Measurements from ENCODE around the gene FGD4.

The FGD4 gene

DNA sequence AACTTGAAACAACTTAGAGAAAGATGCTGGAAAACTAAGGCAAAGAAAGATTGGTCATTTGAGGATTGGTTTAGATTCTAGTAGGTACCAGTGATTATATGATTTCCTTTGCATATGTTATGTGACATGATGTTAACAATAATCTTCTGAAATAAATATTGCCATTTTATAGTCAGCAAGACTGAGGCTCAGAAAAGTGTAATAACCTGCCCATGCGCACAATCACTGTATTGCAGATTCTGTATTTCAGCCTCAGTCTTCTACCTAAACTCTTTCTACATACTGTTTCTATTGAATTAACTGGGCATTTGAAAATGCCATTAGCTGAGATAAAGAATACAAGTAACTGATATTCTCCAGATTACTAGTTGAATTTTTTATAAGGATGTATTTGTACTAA, 61.3 kb downstream of the FGD4 start:
- DNase-seq = no peak

- DNase-seq = no peak
Observed at GRCh38 chr12:32462908-32463307, 63.5 kb downstream of the FGD4 start.

DNA sequence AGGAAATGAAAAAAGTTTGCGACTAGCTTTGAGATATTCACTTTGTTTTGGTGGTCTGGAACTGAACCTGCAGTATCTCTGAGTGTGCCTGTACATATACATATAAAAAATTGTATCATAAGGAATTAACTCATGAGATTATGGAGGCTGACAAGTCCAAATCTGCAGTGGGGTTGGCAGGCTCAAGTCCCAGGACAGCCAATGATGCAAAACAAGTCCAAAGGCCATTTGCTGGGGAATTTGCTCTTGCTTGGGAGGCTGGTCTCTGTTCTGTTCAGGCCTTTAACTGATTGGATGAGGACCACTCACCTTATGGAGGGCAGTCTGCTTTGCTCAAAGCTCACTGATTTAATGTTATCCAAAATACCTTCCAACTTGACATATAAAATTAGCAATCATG, 66.8 kb downstream of the FGD4 start:
- DNase-seq = no peak

DNA sequence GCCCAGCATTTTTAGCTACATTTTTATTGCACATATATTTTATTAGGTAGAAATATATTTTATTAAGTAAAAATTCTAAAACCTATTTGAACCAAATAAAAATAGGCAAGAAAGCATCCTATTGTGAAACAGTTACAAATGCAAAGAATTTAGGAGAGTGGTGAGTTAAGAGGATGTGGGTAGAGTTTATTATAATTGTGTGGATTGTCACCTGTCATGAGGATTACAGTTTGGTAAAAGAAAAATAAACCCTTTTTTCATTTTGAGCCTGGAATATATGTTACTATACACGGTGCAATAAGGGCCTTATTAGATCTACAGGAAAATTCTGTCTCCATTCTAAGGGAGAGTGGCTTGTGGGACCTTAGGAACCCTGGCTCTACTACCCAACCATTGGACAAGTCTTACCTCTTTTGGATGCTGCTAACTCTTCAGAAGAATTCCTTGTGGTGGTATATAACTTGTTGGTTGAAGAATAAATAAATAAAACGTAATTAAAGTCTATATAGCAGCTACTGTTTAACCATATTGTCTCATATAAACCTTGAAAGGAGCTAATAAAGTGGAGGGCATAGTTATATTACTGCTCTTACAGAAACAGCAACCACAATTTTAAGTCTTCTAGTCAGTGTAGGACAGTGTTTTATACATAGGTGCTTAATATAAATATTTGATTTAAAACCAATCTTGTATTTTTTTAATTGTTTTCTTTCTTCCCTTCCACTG, 67.8 kb downstream of the FGD4 start:
- DNase-seq = no peak

DNA sequence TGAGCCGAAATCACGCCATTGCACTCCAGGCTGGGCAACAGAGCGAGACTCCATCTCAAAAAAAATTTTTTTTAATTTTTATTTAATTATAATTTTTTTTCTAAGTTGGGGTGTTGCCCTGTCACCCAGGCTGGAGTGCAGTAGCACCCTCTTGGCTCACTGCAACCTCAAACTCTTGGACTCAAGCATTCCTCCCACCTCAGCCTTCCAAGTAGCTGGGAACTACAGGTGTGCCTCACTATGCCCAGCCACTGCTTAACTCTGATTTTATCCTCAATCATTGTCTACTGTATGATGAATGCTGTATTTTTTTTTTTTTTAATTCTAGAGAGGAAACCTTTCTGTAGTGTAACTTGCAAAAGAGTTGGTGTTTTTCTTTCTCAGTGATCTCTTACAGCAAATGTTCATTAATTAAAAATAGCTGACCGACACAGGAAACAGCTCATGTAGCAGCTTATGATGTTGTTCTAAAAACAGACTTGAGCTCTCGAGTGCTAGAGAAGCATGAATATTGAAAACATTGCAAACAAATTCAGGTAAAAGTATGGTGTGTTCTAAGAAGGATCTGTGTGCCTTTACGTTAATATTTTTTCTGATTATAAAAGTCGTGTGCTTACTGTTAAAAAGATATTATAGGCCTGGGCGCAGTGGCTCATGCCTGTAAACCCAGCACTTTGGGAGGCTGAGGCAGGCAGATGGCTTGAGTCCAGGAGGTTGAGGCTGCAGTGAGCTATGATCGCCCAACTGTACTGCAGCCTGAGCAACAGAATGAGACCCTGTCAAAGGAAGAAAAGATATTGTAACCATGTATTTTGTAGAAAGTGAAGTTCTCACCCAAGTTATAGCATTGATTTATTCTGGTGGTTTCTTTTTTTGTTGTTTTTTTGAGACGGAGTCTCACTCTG, 68.9 kb downstream of the FGD4 start:
- DNase-seq = peak; percentile 22

- no peak for DNase-seq
Observed at GRCh38 chr12:32470936-32471470, 71.6 kb downstream of the FGD4 start.

GRCh38 chr12:32471591-32472001, 72.2 kb downstream of the FGD4 start:
- DNase-seq = no peak

DNA sequence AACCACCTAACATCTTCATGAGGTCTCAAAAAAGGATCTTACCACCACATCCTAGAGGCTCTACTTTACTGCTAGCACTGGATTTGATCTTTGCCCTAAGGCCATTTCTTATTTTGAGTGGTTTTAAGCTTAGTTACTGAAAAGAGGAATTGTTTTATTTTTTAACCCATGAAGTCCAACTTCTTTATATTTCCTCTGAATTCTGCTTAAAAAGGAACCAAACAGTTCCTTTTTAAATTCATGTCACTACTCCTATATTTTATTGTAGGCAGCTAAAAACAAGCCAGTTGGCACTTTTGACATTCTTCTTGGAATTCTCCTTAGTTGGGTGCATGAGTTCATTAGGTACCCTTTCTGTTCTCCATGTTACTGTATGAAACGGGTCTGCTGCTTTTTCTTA, 76.4 kb downstream of the FGD4 start:
- DNase-seq = no peak

- no peak for DNase-seq
Observed at GRCh38 chr12:32476446-32476845, 77.1 kb downstream of the FGD4 start.

- DNase-seq = no peak
Observed at GRCh38 chr12:32477714-32478113, 78.4 kb downstream of the FGD4 start.

GRCh38 chr12:32478166-32478565, 78.8 kb downstream of the FGD4 start:
- DNase-seq = no peak

GRCh38 chr12:32478858-32479725, 79.7 kb downstream of the FGD4 start:
- DNase-seq = no peak

DNA sequence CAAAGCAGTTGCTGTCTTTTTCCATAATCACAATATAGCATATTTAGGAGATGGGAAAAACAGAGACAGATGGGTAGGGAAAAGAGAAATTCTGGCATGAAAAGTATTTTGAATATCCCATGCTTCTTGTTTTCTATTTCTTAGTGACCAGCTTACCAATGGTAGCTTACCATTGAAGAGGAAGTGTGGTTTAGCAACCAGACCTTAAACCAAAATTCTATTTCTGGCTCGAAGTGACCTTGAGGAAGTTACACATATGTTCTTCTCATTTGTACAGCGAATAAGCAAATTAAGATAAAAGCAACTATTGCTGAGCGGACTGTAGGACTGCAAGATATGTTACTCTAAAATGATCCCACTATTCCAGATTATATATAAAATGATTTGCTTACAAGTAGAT, 82.9 kb downstream of the FGD4 start:
- peak; percentile 80 for DNase-seq

DNA sequence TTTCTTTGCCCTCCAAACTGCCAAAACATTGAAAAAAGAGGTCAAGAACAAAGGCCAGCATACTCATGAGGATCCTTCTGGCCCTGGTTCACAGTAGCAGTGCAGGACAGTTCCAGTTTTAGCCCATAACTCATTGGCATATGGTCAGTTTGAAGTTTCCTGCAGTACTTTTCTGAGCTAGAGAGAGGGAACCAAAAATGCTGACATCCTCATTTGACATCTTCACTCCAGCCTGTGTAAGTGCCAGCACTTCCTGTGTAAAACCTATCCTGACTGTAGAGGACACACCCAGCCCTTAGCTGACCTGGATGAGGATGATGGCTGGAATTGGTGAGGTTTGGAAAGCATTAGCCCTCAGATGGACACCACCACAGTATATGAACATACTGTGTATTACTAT, 84.1 kb downstream of the FGD4 start:
- DNase-seq = peak; percentile 88

DNA sequence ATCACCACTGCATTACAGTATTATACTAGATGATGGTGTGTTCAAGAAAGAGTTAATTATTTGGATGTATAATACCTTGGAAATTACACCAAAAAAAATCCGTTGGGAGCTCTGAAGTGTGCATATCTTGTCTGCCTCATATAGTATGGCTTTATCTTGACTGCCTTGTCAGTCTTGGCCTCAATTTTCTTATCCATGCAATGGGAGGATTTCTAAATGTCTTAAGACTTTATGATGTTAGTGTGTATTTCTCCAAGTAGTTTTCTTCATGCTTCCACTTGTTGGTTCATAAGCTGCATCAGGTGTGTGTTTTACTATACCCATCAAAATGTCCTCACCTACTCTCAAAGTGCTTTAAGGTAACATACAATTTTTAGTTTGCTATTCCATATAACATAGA, 84.6 kb downstream of the FGD4 start:
- no peak for DNase-seq

DNA sequence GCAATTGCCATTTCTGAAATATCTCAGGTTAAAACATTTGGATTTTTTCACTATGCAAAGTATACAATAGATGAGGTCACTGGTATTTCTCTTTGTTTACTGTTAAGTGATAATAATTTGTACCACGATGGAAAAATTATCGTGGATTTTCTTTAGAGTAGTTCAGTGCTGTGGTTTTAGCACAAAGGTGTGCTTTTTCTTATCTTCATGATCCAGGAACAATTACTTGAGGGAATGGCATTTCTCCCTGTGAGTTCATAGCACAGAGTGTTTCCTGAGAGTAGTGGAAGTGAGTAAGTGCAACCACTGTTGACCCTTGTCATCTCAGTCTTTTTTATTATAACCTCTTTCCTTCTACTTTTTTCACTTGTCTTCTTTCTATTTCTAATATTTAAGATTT, 86.8 kb downstream of the FGD4 start:
- no peak for DNase-seq

DNA sequence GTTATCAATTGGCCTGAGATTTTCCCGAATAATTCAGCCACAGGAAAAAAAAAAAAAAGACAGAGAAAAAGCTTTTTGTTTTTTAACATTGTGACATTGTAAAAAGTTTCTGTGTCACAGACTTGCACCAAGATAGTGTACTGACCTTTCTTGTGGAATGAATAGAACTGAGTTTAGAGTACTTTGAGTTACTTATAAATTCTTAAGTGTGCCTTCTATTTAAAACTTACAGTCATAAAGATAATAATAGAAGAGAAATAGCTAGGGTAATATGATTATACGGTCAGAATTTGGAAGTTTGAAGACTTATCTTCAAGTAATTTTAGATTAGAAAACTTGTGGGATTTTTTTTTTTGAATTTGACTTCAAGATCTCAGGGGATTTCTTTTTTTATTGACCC, 88.8 kb downstream of the FGD4 start:
- DNase-seq = no peak

- DNase-seq = no peak
Observed at GRCh38 chr12:32489070-32489469, 89.7 kb downstream of the FGD4 start.

DNA sequence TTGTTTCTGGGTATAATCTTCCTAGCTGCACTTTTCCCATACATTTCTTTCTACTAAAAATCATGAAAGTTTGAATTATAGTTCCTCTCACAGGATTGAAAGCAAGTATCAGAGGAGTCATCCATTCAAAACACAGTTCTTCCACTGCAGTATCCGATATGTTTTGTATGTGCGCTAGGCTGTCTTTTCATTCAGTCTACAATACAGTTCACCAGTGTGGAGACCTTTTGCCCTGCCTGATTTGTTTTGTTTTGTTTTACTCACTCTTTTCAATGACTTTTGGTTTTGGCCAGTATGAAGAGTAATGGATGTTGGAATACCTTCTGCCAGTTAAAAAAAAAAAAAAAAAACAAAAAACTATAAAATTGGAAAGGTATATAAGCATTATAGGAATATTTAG, 91.4 kb downstream of the FGD4 start:
- DNase-seq = no peak

GRCh38 chr12:32493282-32493681, 93.9 kb downstream of the FGD4 start:
- DNase-seq = peak; percentile 60

DNA sequence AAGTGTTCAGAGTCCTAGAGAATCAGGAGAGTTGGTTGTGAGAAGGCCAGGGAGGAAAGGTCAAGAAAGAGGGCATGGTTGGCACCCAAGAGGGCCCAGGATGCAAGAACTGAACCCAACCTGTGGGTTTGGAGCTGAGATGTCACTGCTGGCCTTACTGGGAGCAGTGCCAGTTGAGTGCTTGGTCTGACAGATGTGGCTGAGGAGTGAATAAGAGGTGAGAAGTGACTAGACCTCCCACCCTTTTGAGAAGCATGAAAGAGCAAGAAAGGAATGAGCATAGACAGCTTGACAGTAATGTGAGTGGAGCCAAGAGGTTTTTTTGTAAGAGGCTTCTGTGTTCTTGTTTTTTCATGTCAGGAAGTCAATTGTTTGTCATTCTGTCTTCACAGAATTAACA, 95.3 kb downstream of the FGD4 start:
- DNase-seq = peak; percentile 76

- DNase-seq = no peak
Observed at GRCh38 chr12:32496946-32497345, 97.6 kb downstream of the FGD4 start.

GRCh38 chr12:32497864-32498263, 98.5 kb downstream of the FGD4 start:
- no peak for DNase-seq
